NCI-H1105 treated with DMSO at 0.1 percent for 48 hours (cell line): ENCODE data around the gene SERPINE2.
A peak's percentile ranks its signal among the peaks of the same experiment; 100 is the strongest.

Experiments used
- DNase-seq: peaks from one replicate; lab custom pipeline; 2025; lab: John Stamatoyannopoulos, UW

The SERPINE2 gene

DNA sequence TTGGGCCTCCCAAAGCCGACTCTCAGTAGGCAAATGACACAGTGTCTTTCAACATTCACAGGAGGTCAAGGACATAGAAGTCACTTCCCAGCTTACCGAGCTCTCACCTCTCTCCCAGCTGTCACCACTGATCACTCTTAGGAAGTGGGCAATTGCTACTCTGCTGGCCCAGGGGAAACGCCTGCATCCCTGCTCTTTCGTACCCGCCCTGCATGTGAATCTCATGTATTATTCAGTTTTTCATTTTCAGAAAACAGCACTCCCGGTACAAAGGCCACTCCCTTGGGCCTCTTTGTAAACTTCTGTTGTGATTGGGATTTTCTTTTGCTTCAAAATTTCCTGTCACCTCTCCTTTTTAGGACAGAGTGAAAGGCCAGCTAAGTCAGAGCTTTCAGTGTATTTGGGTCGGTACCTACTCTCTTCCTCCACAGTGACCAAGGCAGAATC is 66.4 kb downstream of the SERPINE2 start:
- DNase-seq, result no peak

DNA sequence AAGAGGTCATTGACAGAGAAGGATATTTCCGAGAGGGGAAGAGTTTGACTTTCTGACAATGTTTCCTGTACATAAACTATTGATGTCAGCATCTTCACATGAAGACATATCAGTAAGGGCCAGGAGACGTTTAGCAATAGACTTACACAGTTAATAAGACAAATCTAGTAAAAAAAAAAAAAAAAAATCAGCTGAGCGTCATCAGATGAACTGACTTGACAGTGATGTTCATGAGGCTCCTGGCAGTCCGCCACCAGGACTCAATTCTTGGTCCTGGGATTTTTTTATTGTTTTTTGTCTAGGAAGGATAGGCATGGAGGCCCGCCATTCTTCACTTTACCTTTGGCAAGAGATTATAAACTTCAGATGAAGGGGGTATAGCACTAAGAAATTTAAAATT is 67.4 kb downstream of the SERPINE2 start:
- DNase-seq, result no peak

DNA sequence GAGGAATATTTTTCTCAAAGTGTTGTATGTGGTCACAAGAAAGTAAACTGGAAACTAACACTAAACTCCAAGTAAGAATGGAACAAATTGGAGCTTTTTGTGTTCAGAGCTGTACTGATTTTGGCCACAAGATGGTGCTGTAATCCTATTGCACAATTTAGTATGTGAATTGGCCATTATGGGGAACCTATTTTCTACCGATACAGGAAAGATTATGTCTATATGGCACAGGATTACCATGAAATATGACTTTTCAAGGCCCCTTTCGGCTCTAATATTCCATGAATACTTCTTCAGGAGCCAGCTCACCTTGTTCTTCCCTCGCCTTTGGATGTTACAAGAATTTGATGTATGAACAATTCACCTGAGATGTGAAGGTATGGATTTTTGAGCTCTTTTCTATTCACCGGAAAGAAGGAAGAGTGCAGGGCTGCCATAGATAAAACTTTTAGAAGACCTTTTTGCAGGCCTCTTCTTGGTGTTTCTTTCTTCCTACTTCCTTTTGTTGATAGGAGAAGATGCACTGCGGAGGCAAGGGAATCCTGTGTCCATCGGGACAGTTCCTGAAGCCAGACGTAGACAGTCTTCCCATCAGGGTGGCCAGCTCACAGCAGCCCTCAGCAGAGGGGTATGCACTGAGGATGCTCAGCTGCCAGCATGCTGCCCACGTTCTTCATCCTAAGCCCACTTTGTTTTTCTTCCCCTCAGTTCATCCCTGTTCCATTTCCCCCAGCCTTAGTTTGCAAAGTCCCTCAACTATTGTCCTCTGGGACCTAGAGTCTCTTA is 68.5 kb downstream of the SERPINE2 start:
- peak; percentile 39 for DNase-seq

DNA sequence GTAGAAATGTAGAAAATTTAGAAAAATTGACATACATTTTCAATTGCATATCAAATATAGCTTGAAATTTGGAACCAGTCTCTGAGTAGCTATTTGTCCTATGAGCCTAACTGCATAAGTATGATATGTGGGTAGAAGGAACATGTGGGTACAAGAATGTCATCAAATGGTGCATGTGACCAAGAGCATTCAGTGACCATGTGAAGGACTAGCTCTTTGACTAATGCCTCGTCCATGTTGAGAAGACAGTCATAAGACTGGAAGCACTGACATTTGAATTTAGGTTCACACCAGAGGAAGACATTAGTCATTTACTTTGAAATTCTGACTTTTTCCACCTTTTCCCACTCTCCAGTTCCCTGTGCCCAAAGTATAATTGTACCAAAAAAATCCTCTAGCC is 69.2 kb downstream of the SERPINE2 start:
- DNase-seq, result no peak

DNA sequence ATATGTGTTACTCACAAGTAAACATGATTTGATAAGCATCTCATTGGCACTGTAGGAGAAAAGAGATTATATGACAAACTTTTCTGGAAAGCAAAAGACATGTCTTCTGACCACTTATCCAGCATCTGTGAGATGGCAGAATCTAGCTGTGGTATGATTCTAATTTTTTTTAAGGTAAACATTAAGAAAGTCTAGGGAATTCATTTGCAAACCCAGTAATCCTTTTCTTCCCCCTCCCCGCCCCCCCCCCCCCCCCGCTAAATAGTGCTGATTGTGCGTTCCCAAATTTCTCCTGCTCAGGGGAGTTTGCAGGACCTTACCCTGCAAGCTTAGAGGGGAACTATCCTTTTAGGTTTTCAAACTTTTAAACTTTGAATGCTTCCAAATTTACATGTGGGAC is 69.8 kb downstream of the SERPINE2 start:
- no peak for DNase-seq

DNA sequence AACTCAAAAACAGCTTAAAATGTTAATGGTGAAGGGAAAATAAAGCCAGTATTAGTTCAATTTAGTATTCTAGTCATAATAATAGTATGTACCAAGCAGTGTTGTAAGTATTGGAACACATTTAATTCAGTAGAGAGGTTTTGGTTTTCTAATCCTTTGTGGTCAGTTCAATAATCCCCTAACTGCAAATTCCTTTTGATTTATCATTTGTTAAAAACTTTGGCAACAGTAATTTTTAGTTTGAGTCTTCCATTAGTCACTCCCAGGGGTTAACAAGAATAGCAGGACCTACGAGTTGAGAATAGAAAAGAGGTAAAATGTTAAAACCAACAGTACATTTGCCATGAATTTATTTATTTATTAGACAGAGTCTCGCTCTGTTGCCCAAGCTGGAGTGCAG is 71.1 kb downstream of the SERPINE2 start:
- DNase-seq, result no peak

DNA sequence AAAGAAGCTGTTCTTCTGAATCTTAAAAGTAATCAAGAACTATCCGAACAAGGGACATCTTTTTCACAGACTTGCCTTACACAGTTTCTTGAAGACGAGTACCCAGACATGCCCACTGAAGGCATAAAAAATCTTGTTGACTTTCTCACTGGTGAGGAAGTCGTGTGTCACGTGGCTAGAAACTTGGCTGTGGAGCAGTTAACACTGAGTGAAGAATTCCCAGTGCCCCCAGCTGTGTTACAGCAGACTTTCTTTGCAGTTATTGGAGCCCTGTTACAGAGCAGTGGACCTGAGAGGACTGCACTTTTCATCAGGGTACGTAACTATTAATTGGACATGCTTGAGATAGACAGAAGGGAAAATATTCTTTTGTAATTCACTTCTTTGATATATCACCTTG is 79.4 kb downstream of the SERPINE2 start:
- no peak for DNase-seq

DNA sequence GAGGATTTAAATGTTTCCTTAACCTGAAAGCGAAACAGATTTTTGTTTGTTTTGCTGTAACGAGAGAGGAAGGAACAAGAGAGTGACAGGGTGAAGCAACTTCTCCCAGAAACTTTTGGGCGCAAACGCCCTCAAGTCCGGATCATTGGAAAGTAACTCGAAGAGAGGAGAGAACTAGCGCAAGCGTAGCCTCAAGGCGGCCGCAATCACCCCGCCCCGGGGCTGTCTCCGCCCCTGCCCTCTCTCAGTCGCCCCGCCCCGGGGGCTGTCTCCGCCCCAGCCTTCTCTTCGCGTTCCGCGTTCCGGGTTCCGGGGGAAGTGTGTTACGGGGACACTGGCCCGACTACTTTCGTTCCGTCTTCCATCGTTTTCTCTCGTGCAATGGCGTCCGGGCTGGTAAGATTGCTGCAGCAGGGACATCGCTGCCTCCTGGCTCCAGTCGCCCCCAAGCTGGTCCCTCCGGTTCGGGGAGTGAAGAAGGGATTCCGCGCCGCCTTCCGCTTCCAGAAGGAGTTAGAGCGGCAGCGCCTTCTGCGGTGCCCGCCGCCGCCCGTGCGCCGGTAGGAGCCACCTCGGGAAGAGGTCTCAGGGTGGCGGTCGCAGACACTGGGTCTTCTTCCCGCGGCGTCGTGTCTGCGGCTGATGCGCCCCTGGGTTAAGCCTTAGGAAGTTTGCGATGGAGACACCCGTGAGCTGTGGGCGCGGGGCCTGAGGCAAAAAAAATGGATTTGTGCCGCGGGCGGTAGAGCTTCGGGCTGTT is 81.8 kb downstream of the SERPINE2 start, which contains the start of gene MRPL44:
MRPL44 (plus strand) TSS at position 372 of the 760 bp plus-strand sequence; CDS start at position 382, 10 bp downstream.
- DNase-seq, result peak; percentile 84

DNA sequence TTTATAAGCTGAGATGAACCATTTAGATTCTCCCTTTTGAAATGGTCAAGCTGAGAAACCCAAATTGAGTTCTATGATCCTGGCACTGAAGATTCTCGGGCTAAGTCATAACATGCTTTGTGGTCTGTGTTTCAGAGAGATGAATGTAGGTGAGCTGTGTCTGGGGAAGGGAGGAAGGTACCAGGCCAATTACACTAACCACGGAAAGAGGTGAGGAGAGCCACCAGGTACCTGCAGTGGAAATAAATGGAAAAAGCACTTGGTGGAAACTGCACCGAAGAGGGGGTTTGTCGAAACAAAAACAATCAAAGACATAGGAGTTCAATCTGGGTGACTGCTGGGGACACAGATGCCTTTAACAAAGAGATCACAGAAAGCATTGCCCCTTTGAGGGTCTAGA is 82.8 kb downstream of the SERPINE2 start:
- DNase-seq, result no peak

DNA sequence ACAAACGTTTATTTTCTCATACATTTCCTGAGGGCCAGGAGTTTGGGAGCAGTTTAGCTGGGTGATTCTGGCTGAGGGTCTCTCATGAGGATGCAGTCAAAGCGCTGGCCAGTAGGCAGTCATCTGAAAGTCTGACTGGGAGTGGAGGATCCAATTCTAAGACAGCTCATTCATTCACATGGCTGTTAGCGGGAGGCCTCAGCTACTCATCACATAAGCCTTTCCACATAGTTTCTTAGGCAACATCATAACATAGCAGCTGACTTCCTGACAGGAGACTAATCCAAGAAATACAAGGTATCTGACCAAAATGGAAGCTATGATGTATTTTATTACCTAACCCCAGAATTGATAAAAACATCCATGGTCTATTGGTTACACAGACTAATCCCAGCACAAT is 84.7 kb downstream of the SERPINE2 start:
- DNase-seq, result no peak

DNA sequence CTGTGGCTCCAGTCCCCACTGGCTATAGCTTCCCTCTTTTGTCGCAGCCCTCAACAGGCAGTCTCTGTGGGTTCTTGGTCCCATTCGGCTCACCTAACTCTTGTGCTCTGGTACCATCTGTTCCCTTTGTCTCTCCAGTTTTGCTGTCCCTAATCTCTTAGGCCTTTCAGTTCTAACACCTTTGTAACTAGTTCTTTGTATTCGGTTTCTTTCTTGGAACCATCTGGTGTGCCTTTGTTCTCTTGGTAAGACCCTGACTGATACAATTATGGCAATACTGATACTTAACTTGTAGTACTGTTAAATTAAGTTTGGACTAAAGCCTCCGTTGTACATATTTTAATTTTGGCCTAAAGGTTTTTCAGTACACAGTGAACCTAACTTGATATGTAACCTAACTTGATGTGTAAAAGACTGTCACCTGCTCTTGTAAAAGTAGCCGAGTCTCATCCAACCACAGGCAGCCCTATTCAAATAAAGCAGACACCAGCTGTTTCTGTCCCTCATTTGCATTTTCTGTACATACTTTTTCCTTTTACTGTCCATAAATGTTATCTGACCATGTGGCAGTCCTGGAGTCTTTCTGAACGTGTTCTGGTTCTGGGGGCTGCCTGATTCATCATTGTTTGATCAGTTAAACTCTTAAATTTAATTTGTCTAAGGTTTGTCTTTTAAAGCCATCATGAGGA is 86.7 kb downstream of the SERPINE2 start:
- DNase-seq, result no peak

DNA sequence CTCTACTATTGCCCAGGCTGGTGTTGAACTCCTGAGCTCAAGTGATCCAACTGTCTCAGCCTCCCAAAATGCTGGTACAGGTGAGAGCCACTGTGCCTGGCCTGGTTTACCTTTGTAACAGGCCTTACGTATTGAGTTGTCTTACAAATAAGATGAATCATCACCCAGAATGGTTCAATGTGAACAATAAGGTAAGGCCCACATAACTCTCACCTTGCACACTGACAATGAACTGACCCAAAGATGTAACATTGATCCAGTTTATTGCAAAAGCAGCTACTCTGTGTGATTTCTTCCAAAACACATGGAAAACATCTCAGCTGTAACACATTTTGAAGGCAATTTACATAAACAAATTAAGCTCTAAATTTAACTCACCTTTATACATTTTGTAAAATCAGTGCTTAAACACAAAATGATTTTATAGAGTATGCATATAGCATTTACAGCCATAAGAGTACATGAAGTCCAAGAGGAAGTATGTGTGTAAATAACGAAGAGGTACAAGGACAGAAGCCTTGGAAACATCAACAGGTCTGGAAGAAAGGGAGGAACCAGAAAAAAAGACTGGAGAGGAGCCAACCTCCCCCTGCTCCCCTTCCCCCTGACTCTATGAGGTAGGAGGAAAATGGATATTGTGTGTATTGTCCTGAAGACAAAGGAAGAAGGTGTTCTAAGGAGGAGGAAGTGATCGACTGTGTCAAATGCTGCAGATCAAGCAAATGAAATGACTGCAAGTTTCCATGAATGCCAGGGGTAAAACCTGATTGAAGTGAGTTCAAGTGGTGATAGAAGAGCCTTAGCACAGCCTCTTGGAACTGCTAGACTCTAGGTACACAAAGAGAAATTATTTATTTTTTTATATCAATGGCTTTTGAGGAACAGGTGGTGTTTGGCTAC is 88.4 kb downstream of the SERPINE2 start:
- no peak for DNase-seq

DNA sequence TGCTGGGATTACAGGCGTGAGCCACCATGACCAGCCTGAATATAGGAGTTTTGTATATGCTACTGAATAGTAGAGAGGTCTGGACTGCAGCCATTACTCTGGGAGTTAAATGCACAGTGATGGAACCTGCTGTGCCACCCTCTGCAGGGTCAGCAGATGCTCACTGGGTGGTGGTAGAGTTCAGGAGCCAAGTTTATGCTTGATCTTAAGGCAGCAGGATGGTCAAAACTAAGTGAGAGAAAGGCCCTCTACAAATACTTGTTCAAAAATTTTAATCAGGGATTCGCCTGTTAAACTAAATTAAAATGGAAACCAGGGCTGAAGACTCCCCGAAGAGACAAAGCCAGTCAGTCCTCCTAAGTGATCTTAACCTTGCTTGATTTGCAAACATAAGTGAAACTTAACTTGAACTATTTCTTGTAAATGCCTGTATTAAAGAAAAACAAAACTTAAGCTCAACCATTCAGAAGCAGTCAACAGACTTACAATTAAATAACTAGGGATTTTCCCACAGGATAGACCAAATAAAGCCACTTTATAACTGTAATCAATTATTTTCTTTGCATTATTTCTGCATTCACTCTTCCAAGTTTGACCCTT is 89.7 kb downstream of the SERPINE2 start:
- no peak for DNase-seq

DNA sequence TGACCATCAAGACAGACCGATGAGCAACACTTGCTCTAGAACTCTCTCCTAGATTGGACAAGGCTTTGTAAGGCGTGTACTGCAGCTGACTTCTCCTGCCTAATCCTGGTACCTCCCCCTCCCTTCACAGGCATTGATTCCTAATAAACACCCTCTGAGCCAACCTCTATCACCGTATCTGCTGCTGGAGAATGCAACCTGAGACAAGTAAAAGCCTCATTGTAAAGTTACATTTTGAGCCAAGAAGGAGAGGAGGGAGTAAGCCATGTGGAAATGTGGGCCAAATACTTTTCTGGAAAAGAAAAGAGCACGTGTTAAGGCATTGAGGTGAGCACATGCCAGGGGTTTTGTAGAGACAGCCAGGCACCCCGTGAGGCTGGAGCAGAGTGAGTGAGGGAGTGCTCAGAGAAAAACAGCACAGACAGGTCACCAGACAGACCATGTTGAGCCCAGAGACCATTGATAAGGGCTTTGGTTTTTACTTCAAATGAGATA is 91.3 kb downstream of the SERPINE2 start:
- no peak for DNase-seq

DNA sequence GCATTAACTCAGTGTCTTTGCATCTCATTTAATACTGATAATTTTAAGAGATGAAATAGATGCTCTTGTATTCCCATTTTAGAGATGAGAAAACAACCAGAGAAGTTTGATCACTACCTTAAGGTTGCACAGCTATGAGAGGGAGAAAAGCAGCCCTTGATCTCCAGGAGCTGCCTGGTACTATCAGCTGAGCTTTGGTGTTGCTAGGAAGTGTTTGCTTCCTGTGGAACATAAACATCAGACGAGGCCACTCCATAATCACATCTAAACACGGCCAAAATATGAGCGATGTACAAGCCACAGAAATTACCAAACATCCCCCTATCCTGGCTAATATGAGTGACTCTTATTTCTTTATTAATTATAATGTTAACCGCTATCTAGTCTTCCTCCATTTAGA is 93.3 kb downstream of the SERPINE2 start:
- no peak for DNase-seq

DNA sequence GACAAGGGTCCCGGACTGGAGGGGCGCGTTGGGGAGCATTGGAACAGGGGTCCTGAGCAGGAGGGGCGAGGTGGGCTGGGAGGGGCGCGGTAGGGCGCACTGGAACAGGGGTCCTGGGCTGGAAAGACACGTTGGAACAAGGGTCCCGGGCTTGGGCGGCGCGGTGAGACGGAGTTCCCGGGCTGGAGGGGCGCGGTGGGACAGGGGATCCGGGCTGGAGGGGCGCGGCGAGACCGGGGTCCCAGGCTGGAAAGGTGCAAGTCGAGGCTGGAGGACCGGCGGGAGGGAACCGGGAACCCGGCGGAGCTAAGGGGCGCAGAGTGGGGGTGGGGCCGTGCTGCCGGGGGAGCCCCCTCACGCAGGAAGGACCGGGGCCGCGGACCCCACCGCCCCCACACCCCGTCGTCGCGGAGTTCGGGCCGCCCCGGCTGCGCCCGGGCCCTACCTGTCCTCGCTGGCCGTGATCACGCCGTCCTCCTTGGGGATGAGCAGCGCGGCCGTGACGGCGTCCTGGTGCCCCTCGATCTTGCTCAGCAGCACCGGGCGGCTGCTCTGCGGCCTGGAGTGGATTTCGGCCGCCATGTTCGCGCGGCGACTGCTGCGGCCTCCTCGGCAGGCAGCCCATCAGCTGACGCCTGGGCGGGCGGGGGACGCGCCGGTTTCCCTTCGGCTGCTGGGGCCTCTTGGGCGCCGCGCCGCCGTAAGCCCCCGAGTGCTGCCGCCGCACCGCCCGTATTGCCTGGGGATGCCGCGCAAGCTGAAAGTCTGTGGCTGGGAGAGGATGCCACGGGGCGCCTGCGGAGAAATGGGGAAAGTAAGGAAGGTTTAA is 94.2 kb downstream of the SERPINE2 start, which contains the start of gene WDFY1:
WDFY1 (minus strand) TSS at position 633 of the 829 bp plus-strand sequence; CDS start at position 582, 51 bp downstream.
- peak; percentile 74 for DNase-seq

DNA sequence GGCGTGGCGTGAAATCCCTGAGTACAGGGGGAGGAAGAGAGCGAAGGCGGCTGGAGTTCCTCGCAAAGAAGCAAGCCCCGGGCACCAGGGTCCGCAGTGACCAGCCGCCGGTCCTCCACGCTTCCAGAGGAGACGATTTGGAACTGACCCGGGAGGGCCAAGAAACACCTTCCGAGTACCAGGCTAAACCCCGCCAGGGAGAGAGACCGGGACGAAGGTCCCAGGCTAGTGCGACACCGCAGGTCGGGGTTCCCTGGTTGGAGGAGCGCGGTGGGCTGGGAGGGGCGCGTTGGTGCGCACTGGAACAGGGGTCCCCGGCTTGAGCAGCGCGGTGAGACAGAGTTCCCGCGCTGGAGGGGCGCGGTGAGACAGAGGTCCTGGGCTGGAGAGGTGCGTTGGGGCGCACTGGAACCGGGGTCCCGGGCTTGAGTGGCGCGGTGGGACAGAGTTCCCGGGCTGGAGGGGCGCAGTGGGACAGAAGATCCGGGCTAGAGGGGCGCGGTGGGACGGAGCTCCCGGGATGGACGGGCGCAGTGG is 94.9 kb downstream of the SERPINE2 start:
- DNase-seq, result no peak

DNA sequence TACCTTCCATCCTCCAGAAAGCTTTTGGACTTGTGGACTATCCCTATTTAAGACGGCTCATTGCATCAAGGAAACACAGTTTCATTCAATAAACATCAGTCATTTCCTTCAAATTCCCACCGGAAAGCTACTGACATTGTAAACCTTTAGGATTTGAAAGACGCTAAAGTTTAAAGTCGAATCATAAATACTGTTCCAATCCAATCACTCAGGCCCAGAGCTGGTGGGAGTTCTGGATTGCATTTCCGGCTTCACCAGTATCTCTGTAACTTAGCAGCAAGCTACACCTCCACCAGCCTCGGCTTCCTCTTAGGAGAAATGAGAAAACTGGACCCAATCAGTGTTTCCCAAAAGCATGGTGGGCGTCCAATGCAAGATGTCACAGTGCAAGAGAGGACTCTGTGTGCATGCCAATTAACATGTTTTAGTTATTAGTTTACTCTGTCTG is 95.5 kb downstream of the SERPINE2 start:
- no peak for DNase-seq

DNA sequence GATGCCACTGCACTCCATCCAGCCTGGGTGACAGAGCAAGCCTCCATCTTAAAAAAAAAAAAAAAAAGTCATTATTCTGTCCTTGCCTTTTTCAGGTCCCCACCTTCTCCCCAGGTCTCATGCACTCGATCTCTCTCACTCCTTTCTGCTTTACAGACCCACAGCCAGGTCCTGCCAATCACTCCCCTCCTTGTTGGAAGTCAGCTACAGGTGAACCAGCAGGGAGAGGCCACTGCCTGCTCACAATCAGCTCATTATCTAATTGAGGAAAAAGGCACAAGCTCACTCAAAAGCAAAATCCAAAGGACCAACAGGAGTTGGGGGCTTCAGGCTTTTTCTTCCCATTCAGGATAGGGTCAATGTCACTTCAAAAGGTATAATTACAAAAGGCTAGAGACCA is 96.0 kb downstream of the SERPINE2 start:
- DNase-seq, result no peak
